GM23338 (cell line): Measurements from ENCODE around the gene CD1E. TPM values are rescaled to one million over a fixed set of nuclear protein-coding genes. Genes with fewer than 3 reads are reported as not detected.

Experiments used
- ATAC-seq: fragments of 200-7000 bp; cut with Tn5 transposase; 3 replicates; pipeline ENCODE4 v1.9.1; 2020
- DNase-seq: peaks from one replicate; pipeline ENCODE4 v3.0.0-alpha.2; 2015; ENCODE audit warnings: low spot score
- H2AFZ ChIP-seq: fragments of 200-600 bp; sonication (generic); 2 replicates; pipeline ENCODE4 v1.8.0; 2016; ENCODE audit warnings: antibody characterized with exemption, mild to moderate bottlenecking, moderate library complexity
- H3F3A ChIP-seq: fragments of 200-600 bp; sonication (generic); replicated peaks from 2 replicates; pipeline ENCODE4 v1.8.0; 2017; ENCODE audit warnings: antibody characterized with exemption, mixed run types, low read depth
- H3K27ac ChIP-seq: fragments of 200-600 bp; sonication (generic); 2 replicates; pipeline ENCODE4 v1.6.1; 2016; ENCODE audit warnings: low read depth
- H3K27me3 ChIP-seq: fragments of 200-600 bp; sonication (generic); 2 replicates; pipeline ENCODE4 v1.8.0; 2016; ENCODE audit warnings: mild to moderate bottlenecking, mixed run types, moderate library complexity; ENCODE audit not compliant: insufficient read depth
- H3K36me3 ChIP-seq: fragments of 200-600 bp; sonication (generic); 2 replicates; pipeline ENCODE4 v1.8.0; 2016; ENCODE audit warnings: mild to moderate bottlenecking; ENCODE audit not compliant: insufficient read depth
- H3K4me1 ChIP-seq: fragments of 200-600 bp; sonication (generic); 2 replicates; pipeline ENCODE4 v1.8.0; 2016; ENCODE audit warnings: mild to moderate bottlenecking, moderate library complexity; ENCODE audit not compliant: insufficient read depth
- H3K4me2 ChIP-seq: fragments of 200-600 bp; sonication (generic); 2 replicates; pipeline ENCODE4 v1.7.1; 2017; ENCODE audit warnings: mixed run types
- H3K4me3 ChIP-seq: fragments of 200-600 bp; sonication (generic); 2 replicates; pipeline ENCODE4 v1.6.1; 2016; ENCODE audit warnings: mixed run types
- H3K79me2 ChIP-seq: fragments of 200-600 bp; sonication (generic); replicated peaks from 2 replicates; pipeline ENCODE4 v1.8.0; 2017; ENCODE audit warnings: mild to moderate bottlenecking; ENCODE audit not compliant: insufficient read depth
- H3K9me2 ChIP-seq: fragments of 200-600 bp; sonication (generic); 2 replicates; pipeline ENCODE4 v1.8.0; 2017; ENCODE audit not compliant: insufficient read depth
- H4K20me1 ChIP-seq: fragments of 200-600 bp; sonication (generic); replicated peaks from 2 replicates; pipeline ENCODE4 v1.8.0; 2017; ENCODE audit warnings: mild to moderate bottlenecking; ENCODE audit not compliant: insufficient read depth
- H3K27ac Mint-ChIP-seq: 2 replicates; pipeline ENCODE4 v1.8.0; 2020; ENCODE audit warnings: inconsistent platforms, mild to moderate bottlenecking, moderate library complexity, mixed read lengths
- H3K27me3 Mint-ChIP-seq: 3 replicates; pipeline ENCODE4 v1.8.0; 2022; ENCODE audit warnings: low read depth, mild to moderate bottlenecking, moderate library complexity, mixed read lengths, inconsistent platforms; ENCODE audit not compliant: insufficient read depth, poor library complexity
- H3K36me3 Mint-ChIP-seq: 3 replicates; pipeline ENCODE4 v1.8.0; 2021; ENCODE audit warnings: low read depth, mild to moderate bottlenecking, inconsistent platforms, moderate library complexity, mixed read lengths
- H3K4me1 Mint-ChIP-seq: 3 replicates; pipeline ENCODE4 v1.8.0; 2020; ENCODE audit warnings: mild to moderate bottlenecking, inconsistent platforms, mixed read lengths
- H3K4me3 Mint-ChIP-seq: 3 replicates; pipeline ENCODE4 v1.8.0; 2021; ENCODE audit warnings: moderate library complexity, mild to moderate bottlenecking, inconsistent platforms, mixed read lengths
- H3K9me3 Mint-ChIP-seq: 3 replicates; pipeline ENCODE4 v1.8.0; 2020; ENCODE audit warnings: moderate library complexity, mild to moderate bottlenecking, inconsistent platforms, mixed read lengths
- CREB1 ChIP-seq: fragments of 250-450 bp; sonication (Bioruptor Pico); IDR thresholded peaks from 2 replicates; pipeline ENCODE4 v1.5.0; 2020; ENCODE audit warnings: low read depth, mild to moderate bottlenecking, moderate library complexity
- NANOG ChIP-seq: IDR thresholded peaks from 2 replicates; pipeline ENCODE4 v1.6.1; 2016; ENCODE audit warnings: antibody characterized with exemption, borderline replicate concordance
- polyA plus RNA-seq: library from polyadenylated mRNA; unstranded; fragments of >200 nt; fragmentation: Nextera tagmentation; extraction: Ambion mirVana; gene quantifications from 2 replicates; pipeline ENCODE4 v1.2.1, GENCODE V29; 2016
- total RNA-seq: library from RNA; depleted of rRNA; stranded (reverse); fragments of >200 nt; shearing (Covaris generic); gene quantifications from 2 replicates; pipeline ENCODE4 v1.2.3, GENCODE V29; 2014
- TF ChIP-seq, protein P1 (sequence below): fragments of 250-450 bp; sonication (Bioruptor Pico); IDR thresholded peaks from 2 replicates; pipeline ENCODE4 v1.5.0; 2020; ENCODE audit warnings: mild to moderate bottlenecking, moderate library complexity
- TF ChIP-seq, protein P2 (sequence below), 2 experiments: fragments of 200-600 bp in 1 of 2; sonication (generic) in 1 of 2; conservative IDR thresholded peaks; 2 replicates each; pipeline versions ENCODE4 v1.5.1 to v1.6.1; 2016 to 2017; ENCODE audit warnings: antibody characterized with exemption in 2 of 2, low read depth in 2 of 2, mild to moderate bottlenecking in 2 of 2, moderate library complexity in 1 of 2
- TF ChIP-seq, protein P3 (sequence below): IDR thresholded peaks from 2 replicates; pipeline ENCODE4 v1.6.1; 2016; ENCODE audit warnings: antibody characterized with exemption
- TF ChIP-seq, protein P4 (sequence below): IDR thresholded peaks from one replicate; pipeline ENCODE4 v1.6.1; 2018; ENCODE audit warnings: antibody characterized with exemption; ENCODE audit not compliant: unreplicated experiment

CD1E gene
- total and polyA plus RNA-seq, 2 experiments from 2014 or later, result not detected

DNA sequence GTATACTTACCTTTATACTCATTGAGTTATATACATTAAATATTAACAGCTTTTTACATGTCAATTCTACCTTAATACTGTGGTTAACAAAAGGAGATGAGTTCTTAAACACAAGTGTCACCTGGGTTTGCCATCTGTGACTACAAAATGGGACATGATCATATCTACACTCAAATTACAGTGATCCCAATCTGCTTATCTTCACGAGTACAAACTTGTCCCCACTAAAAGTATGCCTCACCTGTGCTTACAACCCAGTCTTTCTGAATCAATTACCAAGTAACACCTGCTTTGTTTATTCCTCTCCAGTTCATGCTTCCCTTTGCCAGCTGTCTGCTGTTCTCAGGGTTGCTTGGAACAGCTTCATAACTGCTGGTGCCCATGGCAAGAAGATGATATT, 8.8 kb downstream of the CD1E start (continued):
- TF ChIP-seq, protein P1, sequence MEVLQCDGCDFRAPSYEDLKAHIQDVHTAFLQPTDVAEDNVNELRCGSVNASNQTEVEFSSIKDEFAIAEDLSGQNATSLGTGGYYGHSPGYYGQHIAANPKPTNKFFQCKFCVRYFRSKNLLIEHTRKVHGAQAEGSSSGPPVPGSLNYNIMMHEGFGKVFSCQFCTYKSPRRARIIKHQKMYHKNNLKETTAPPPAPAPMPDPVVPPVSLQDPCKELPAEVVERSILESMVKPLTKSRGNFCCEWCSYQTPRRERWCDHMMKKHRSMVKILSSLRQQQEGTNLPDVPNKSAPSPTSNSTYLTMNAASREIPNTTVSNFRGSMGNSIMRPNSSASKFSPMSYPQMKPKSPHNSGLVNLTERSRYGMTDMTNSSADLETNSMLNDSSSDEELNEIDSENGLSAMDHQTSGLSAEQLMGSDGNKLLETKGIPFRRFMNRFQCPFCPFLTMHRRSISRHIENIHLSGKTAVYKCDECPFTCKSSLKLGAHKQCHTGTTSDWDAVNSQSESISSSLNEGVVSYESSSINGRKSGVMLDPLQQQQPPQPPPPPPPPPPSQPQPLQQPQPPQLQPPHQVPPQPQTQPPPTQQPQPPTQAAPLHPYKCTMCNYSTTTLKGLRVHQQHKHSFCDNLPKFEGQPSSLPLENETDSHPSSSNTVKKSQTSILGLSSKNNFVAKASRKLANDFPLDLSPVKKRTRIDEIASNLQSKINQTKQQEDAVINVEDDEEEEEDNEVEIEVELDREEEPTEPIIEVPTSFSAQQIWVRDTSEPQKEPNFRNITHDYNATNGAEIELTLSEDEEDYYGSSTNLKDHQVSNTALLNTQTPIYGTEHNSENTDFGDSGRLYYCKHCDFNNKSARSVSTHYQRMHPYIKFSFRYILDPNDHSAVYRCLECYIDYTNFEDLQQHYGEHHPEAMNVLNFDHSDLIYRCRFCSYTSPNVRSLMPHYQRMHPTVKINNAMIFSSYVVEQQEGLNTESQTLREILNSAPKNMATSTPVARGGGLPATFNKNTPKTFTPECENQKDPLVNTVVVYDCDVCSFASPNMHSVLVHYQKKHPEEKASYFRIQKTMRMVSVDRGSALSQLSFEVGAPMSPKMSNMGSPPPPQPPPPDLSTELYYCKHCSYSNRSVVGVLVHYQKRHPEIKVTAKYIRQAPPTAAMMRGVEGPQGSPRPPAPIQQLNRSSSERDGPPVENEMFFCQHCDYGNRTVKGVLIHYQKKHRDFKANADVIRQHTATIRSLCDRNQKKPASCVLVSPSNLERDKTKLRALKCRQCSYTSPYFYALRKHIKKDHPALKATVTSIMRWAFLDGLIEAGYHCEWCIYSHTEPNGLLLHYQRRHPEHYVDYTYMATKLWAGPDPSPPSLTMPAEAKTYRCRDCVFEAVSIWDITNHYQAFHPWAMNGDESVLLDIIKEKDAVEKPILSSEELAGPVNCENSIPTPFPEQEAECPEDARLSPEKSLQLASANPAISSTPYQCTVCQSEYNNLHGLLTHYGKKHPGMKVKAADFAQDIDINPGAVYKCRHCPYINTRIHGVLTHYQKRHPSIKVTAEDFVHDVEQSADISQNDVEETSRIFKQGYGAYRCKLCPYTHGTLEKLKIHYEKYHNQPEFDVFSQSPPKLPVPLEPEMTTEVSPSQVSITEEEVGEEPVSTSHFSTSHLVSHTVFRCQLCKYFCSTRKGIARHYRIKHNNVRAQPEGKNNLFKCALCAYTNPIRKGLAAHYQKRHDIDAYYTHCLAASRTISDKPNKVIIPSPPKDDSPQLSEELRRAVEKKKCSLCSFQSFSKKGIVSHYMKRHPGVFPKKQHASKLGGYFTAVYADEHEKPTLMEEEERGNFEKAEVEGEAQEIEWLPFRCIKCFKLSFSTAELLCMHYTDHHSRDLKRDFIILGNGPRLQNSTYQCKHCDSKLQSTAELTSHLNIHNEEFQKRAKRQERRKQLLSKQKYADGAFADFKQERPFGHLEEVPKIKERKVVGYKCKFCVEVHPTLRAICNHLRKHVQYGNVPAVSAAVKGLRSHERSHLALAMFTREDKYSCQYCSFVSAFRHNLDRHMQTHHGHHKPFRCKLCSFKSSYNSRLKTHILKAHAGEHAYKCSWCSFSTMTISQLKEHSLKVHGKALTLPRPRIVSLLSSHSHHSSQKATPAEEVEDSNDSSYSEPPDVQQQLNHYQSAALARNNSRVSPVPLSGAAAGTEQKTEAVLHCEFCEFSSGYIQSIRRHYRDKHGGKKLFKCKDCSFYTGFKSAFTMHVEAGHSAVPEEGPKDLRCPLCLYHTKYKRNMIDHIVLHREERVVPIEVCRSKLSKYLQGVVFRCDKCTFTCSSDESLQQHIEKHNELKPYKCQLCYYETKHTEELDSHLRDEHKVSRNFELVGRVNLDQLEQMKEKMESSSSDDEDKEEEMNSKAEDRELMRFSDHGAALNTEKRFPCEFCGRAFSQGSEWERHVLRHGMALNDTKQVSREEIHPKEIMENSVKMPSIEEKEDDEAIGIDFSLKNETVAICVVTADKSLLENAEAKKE (CRISPR knock-in tag), result no peak
- TF ChIP-seq, protein P2, sequence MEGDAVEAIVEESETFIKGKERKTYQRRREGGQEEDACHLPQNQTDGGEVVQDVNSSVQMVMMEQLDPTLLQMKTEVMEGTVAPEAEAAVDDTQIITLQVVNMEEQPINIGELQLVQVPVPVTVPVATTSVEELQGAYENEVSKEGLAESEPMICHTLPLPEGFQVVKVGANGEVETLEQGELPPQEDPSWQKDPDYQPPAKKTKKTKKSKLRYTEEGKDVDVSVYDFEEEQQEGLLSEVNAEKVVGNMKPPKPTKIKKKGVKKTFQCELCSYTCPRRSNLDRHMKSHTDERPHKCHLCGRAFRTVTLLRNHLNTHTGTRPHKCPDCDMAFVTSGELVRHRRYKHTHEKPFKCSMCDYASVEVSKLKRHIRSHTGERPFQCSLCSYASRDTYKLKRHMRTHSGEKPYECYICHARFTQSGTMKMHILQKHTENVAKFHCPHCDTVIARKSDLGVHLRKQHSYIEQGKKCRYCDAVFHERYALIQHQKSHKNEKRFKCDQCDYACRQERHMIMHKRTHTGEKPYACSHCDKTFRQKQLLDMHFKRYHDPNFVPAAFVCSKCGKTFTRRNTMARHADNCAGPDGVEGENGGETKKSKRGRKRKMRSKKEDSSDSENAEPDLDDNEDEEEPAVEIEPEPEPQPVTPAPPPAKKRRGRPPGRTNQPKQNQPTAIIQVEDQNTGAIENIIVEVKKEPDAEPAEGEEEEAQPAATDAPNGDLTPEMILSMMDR (conservative IDR thresholded peaks at IDR 0.05; ENCODE audit: low read depth in 2 of 2), result no peak
- TF ChIP-seq, protein P3, sequence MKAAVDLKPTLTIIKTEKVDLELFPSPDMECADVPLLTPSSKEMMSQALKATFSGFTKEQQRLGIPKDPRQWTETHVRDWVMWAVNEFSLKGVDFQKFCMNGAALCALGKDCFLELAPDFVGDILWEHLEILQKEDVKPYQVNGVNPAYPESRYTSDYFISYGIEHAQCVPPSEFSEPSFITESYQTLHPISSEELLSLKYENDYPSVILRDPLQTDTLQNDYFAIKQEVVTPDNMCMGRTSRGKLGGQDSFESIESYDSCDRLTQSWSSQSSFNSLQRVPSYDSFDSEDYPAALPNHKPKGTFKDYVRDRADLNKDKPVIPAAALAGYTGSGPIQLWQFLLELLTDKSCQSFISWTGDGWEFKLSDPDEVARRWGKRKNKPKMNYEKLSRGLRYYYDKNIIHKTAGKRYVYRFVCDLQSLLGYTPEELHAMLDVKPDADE, result no peak
- TF ChIP-seq CREB1, result no peak

DNA sequence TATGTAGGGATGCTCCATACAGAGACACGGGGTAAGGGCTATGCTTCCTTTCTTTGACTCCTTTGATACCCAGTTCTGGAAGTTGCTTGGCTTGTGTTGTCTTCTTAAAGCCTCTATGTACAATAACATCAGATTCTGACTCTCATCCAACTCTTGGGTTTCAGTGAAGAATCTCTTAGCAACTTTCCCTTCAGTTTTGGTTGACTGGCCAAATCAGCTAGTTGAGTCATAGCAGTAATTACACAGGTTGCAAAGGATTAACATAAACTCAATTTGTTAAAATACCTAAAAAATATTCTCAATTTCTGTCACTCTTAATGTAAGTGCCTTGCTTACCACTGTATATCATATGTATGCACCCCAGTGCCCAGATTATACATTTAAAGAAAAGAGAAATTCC, 9.2 kb downstream of the CD1E start:
- no peaks in the 10 kb centered on the region; the same call in 1 of the 2 replicates for H4K20me1 ChIP-seq
- TF ChIP-seq, protein P4, sequence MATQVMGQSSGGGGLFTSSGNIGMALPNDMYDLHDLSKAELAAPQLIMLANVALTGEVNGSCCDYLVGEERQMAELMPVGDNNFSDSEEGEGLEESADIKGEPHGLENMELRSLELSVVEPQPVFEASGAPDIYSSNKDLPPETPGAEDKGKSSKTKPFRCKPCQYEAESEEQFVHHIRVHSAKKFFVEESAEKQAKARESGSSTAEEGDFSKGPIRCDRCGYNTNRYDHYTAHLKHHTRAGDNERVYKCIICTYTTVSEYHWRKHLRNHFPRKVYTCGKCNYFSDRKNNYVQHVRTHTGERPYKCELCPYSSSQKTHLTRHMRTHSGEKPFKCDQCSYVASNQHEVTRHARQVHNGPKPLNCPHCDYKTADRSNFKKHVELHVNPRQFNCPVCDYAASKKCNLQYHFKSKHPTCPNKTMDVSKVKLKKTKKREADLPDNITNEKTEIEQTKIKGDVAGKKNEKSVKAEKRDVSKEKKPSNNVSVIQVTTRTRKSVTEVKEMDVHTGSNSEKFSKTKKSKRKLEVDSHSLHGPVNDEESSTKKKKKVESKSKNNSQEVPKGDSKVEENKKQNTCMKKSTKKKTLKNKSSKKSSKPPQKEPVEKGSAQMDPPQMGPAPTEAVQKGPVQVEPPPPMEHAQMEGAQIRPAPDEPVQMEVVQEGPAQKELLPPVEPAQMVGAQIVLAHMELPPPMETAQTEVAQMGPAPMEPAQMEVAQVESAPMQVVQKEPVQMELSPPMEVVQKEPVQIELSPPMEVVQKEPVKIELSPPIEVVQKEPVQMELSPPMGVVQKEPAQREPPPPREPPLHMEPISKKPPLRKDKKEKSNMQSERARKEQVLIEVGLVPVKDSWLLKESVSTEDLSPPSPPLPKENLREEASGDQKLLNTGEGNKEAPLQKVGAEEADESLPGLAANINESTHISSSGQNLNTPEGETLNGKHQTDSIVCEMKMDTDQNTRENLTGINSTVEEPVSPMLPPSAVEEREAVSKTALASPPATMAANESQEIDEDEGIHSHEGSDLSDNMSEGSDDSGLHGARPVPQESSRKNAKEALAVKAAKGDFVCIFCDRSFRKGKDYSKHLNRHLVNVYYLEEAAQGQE, result no peak
- no peak for TF ChIP-seq NANOG
- H3K4me2 ChIP-seq, result no peak overlapping the region
- Mint-ChIP-seq H3K4me1 (no peaks in the 10 kb centered on the region), H3K9me3 (peaks cover 3% of the 10 kb centered on the region; the same call in 1 of the 3 replicates), H3K27me3 (no peaks in the 10 kb centered on the region), H3K4me3 (no peak overlapping the region), H3K36me3 (no peaks in the 10 kb centered on the region), H3K27ac (no peak overlapping the region)
- ATAC-seq (no peak), DNase-seq (no peak)
- no peak overlapping the region for H2AFZ ChIP-seq
- H3F3A ChIP-seq, result no peaks in the 10 kb centered on the region
- no peak overlapping the region for H3K27ac ChIP-seq
- H3K79me2 ChIP-seq, result no peaks in the 10 kb centered on the region
- peaks cover 15% of the 10 kb centered on the region for H3K9me2 ChIP-seq
- H3K4me3 ChIP-seq, result no peak overlapping the region
- no peaks in the 10 kb centered on the region for H3K27me3 ChIP-seq
- H3K36me3 ChIP-seq, result no peaks in the 10 kb centered on the region
- no peaks in the 10 kb centered on the region for H3K4me1 ChIP-seq
